ENCODE measurements around the gene YIF1B.

DNA sequence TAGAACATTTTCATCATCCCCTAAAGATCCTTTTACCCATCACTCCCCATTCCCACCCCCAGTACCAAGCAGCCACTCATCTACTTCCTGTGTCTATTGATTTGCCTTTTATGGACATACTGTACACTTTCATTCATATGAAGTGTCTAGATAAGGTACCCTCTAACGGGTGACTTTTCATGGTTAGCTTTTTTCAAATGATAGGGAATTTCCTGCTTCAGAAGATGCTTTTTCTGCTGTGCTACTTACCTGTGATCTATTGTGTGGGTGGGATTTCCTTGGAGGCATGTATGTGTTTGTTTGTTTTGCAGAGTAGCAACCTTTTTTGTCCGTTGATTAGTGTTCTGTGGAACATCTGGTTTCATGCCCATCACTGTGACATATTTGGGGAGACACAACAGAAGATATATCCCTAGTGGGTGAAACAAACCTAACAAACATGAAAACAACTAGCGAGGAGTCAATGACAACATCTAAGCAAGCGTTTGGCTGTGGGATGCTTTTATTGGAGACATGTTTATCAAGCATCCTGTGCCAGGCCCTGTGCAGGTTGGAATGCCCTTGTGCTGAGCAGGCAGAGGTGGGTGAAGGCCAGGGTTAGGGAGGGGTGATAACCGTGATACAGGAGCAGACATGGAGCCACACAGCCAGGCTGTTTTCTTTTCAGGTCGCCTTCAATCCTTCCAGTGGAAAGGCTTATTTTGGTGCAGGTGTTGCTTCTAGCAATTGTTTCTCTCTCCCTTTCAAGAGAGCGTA, 33.8 kb downstream of the YIF1B start:
- TF ChIP-seq, protein P1, sequence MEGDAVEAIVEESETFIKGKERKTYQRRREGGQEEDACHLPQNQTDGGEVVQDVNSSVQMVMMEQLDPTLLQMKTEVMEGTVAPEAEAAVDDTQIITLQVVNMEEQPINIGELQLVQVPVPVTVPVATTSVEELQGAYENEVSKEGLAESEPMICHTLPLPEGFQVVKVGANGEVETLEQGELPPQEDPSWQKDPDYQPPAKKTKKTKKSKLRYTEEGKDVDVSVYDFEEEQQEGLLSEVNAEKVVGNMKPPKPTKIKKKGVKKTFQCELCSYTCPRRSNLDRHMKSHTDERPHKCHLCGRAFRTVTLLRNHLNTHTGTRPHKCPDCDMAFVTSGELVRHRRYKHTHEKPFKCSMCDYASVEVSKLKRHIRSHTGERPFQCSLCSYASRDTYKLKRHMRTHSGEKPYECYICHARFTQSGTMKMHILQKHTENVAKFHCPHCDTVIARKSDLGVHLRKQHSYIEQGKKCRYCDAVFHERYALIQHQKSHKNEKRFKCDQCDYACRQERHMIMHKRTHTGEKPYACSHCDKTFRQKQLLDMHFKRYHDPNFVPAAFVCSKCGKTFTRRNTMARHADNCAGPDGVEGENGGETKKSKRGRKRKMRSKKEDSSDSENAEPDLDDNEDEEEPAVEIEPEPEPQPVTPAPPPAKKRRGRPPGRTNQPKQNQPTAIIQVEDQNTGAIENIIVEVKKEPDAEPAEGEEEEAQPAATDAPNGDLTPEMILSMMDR (optimal IDR thresholded peaks at IDR 0.05 in 1 of 3, IDR thresholded peaks at IDR 0.05 in 1 of 3, conservative IDR thresholded peaks at IDR 0.05 in 1 of 3; ENCODE audit: extremely low read depth in 1 of 3, insufficient read depth in 2 of 3, low read length in 3 of 3) = no peak
- TF ChIP-seq EZH2 (IDR thresholded peaks at IDR 0.05; ENCODE audit: low read length) = no peak
